IPS-NIHi11 (cell line): Measurements from ENCODE around the gene FBLN1.
"Not testable (repeated sequence)": the region's sequence is repeated elsewhere in the genome, so short reads cannot be mapped to it uniquely, and the experiment has no call there.

Experiments
- DNase-seq: peaks from one replicate; pipeline ENCODE4 v3.0.0; 2012; ENCODE audit warnings: mixed read lengths, low spot score

The FBLN1 gene

GRCh38 chr22:45585946-45586540 is 83.4 kb downstream of the FBLN1 start:
- DNase-seq: no peak

- no peak for DNase-seq
Measured at GRCh38 chr22:45586651-45587405, 84.1 kb downstream of the FBLN1 start.

- DNase-seq: no peak
Measured at GRCh38 chr22:45587638-45588505, 85.2 kb downstream of the FBLN1 start.

- DNase-seq: no peak
Measured at GRCh38 chr22:45589556-45589955, 86.9 kb downstream of the FBLN1 start.

GRCh38 chr22:45590262-45590661 is 87.6 kb downstream of the FBLN1 start:
- DNase-seq: no peak

GRCh38 chr22:45591633-45592213 is 89.0 kb downstream of the FBLN1 start:
- DNase-seq: not testable (repeated sequence)

- no peak for DNase-seq
Measured at GRCh38 chr22:45594123-45594941, 91.6 kb downstream of the FBLN1 start.

- no peak for DNase-seq
Measured at GRCh38 chr22:45597460-45598192, 94.9 kb downstream of the FBLN1 start.

- DNase-seq: no peak
Measured at GRCh38 chr22:45598596-45599217, 96.0 kb downstream of the FBLN1 start.

- no peak for DNase-seq
Measured at GRCh38 chr22:45599836-45600577, 97.3 kb downstream of the FBLN1 start.

- no peak for DNase-seq
Measured at GRCh38 chr22:45600790-45601730, 98.4 kb downstream of the FBLN1 start.

GRCh38 chr22:45602004-45602733 is 99.5 kb downstream of the FBLN1 start:
- peak; percentile 45 for DNase-seq

GRCh38 chr22:45602824-45603595 is 100.3 kb downstream of the FBLN1 start:
- DNase-seq: peak; percentile 91

GRCh38 chr22:45603619-45604018 is 100.9 kb downstream of the FBLN1 start:
- DNase-seq: no peak

GRCh38 chr22:45608045-45608444 is 105.4 kb downstream of the FBLN1 start:
- not testable (repeated sequence) for DNase-seq

- DNase-seq: no peak
Measured at GRCh38 chr22:45608763-45609180, 106.1 kb downstream of the FBLN1 start.

- DNase-seq: no peak
Measured at GRCh38 chr22:45612451-45612901, 109.8 kb downstream of the FBLN1 start.
